Common myeloid progenitor, CD34-positive (primary cell): ENCODE measurements around the gene ERBB3.

ENCODE experiments used
- CTCF ChIA-PET: fragments of 350-600 bp; sonication (Branson Sonifier 250); formaldehyde crosslinking; loops from one replicate; lab custom pipeline; 2021; ENCODE audit warnings: antibody characterized with exemption; lab: Charles Lee
- POLR2A ChIA-PET: fragments of 350-600 bp; sonication (Branson Sonifier 250); formaldehyde crosslinking; loops from one replicate; lab custom pipeline; 2021; ENCODE audit warnings: antibody characterized with exemption; lab: Charles Lee
- DNase-seq, 3 donors: peaks; one replicate each; pipeline versions ENCODE4 v3.0.0 to v3.0.0-alpha.2; 2013
- H3K27ac ChIP-seq, 2 experiments: 1 replicate in 1 of 2; 2 replicates in 1 of 2; pipeline ENCODE4 v1.7.0; 2013; ENCODE audit warnings: inconsistent platforms in 2 of 2, low read length in 2 of 2, mild to moderate bottlenecking in 2 of 2, low read depth in 1 of 2, moderate library complexity in 1 of 2; ENCODE audit not compliant: severe bottlenecking in 2 of 2, insufficient read depth in 1 of 2, poor library complexity in 1 of 2
- H3K27me3 ChIP-seq, 5 experiments: replicated peaks in 2 of 5; 1 replicate in 3 of 5; 2 replicates in 2 of 5; pipeline versions ENCODE4 v1.6.1 to v1.7.0; 2013; ENCODE audit warnings: low read length in 4 of 5, mild to moderate bottlenecking in 2 of 5, moderate library complexity in 2 of 5, inconsistent platforms in 1 of 5; ENCODE audit not compliant: insufficient read depth in 5 of 5, control insufficient read depth in 4 of 5
- H3K36me3 ChIP-seq, 4 experiments: 1 replicate in 2 of 4; 2 replicates in 2 of 4; pipeline versions ENCODE4 v1.6.1 to v1.7.0; 2013; ENCODE audit warnings: low read length in 3 of 4, control low read depth in 1 of 4, mild to moderate bottlenecking in 1 of 4; ENCODE audit not compliant: control insufficient read depth in 4 of 4, insufficient read depth in 4 of 4
- H3K4me1 ChIP-seq, 4 experiments: 1 replicate in 3 of 4; 2 replicates in 1 of 4; pipeline versions ENCODE4 v1.6.1 to v1.7.1; 2013; ENCODE audit warnings: low read length in 3 of 4, mild to moderate bottlenecking in 3 of 4, control low read depth in 1 of 4, inconsistent platforms in 1 of 4, moderate library complexity in 1 of 4; ENCODE audit not compliant: control insufficient read depth in 4 of 4, insufficient read depth in 4 of 4; ENCODE audit errors: control extremely low read depth in 1 of 4
- H3K4me3 ChIP-seq, 7 experiments: 1 replicate in 4 of 7; 2 replicates in 3 of 7; pipeline versions ENCODE4 v1.5.1 to v1.7.0; 2013; ENCODE audit warnings: mild to moderate bottlenecking in 7 of 7, low read length in 6 of 7, moderate library complexity in 6 of 7, inconsistent platforms in 2 of 7, low read depth in 2 of 7, control low read depth in 1 of 7; ENCODE audit not compliant: insufficient read depth in 4 of 7, control insufficient read depth in 1 of 7; ENCODE audit errors: extremely low read depth in 1 of 7
- H3K9me3 ChIP-seq, 5 experiments: 1 replicate in 4 of 5; 2 replicates in 1 of 5; pipeline versions ENCODE4 v1.6.1 to v1.7.1; 2013; ENCODE audit warnings: low read length in 4 of 5, mild to moderate bottlenecking in 2 of 5, inconsistent platforms in 1 of 5, low read depth in 1 of 5, moderate library complexity in 1 of 5; ENCODE audit not compliant: control insufficient read depth in 4 of 5, insufficient read depth in 2 of 5; ENCODE audit errors: control extremely low read depth in 1 of 5
- WGBS: methylation state at CpG from one replicate; pipeline ENCODE4 v1.1.5; 2013; ENCODE audit not compliant: insufficient coverage; 5-methylcytosine and 5-hydroxymethylcytosine counted together

Gene ERBB3

DNA sequence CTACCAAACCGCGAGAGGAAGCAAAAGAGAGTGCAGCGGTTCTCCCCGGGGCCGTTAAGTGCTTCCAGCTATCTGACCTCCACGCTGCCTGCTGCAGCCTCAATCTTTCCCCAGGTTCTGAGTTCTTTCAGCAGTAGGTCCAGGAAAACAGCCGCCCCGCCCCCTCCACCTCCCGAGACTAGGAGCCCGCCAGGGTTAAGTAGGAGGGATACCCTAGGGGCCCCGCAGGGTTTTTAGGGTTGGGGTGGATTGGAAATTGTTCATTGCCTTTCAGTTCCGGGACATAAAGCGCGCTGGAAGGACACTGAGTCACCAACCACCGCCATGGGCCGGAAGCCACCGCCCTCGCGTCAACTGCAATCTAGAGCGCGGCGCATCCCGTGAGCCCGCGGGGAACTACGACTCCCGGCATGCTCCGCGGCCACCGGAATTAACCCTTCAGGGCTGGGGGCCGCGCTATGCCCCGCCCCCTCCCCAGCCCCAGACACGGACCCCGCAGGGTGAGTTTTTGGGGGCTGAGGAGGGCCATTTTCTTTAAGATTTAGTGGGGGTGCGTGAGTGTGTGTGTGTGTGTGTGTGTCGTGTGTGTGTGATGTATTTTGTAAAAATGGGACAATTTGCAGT lies 72.3 kb downstream of the ERBB3 start, which contains the start of gene MYL6B:
TSS of gene MYL6B (plus strand) at position 456 of the 624 bp plus-strand sequence. CDS start 1,332 bp downstream, outside the sequence.
- CTCF ChIA-PET = interaction anchor here (1.0 to 1.3 kb wide), 4 partner anchors 13 to 34 kb away, joined by 4 to 8 read pairs (median 5); partner anchors contain the start of genes ESYT1 and ZC3H10

More for the DNA sequence above, 72.3 kb downstream of the ERBB3 start, which contains the start of gene MYL6B:
- Histone ChIP-seq H3K4me1 (peaks cover 2 to 41% (median 33%) of the 10 kb centered on the region in 4 experiments), H3K36me3 (peaks cover 0 to 13% (median 8%) of the 10 kb centered on the region in 4 experiments), H3K9me3 (no peaks in the 10 kb centered on the region), H3K4me3 (peak within 1 kb of the TSS; percentile 47 to 91 (median 83)), H3K27ac (peak within 1 kb of the TSS; percentile 85 to 93), H3K27me3 (no peaks in the 10 kb centered on the region)
- WGBS = 0% methylated on average over 16 of the region's 37 CpGs
- POLR2A ChIA-PET = interaction anchor here (1.0 to 1.4 kb wide), 2 partner anchors 24 to 70 kb away, joined by 4 to 5 read pairs; partner anchors contain the start of genes ESYT1 and RNF41
- DNase-seq = peak; percentile 88 to 95 (median 95)
